AG04450 (cell line): ENCODE data around the gene VENTX. TPM values are rescaled to one million over a fixed set of nuclear protein-coding genes. Genes with fewer than 3 reads are reported as not detected.
"Not testable (repeated sequence)": the region's sequence is repeated elsewhere in the genome, so short reads cannot be mapped to it uniquely, and the experiment has no call there.

Experiments used
- CTCF ChIA-PET: fragments of 300-600, 350-600 bp; formaldehyde crosslinking; extraction: SDS; loops from one replicate; lab custom pipeline; 2022; ENCODE audit warnings: antibody characterized with exemption, inconsistent platforms; lab: Charles Lee
- POLR2A ChIA-PET: fragments of 350-600 bp; formaldehyde crosslinking; extraction: SDS; loops from one replicate; lab custom pipeline; 2021; ENCODE audit warnings: antibody characterized with exemption, inconsistent platforms; lab: Yijun Ruan, JAX
- DNase-seq: peaks from one replicate; pipeline ENCODE4 v3.0.0-alpha.2; 2011; ENCODE audit warnings: low read depth, low spot score
- H3K27ac ChIP-seq: one replicate; pipeline ENCODE4 v1.5.1; 2012; ENCODE audit warnings: low read depth, low read length, control low read depth
- H3K27me3 ChIP-seq: one replicate; pipeline ENCODE4 v1.6.0; 2012; ENCODE audit warnings: low read length; ENCODE audit not compliant: control insufficient read depth, insufficient read depth
- H3K4me3 ChIP-seq: 2 replicates; pipeline ENCODE4 v1.5.1; 2011; ENCODE audit warnings: mild to moderate bottlenecking, low read depth, low read length, control low read depth
- H3K9me3 ChIP-seq: 2 replicates; pipeline ENCODE4 v1.5.1; 2012; ENCODE audit warnings: low read length; ENCODE audit not compliant: control insufficient read depth, insufficient read depth
- CTCF ChIP-seq: IDR thresholded peaks from 2 replicates; pipeline ENCODE4 v1.5.1; 2011; ENCODE audit warnings: low read depth, low read length, control low read depth, inconsistent platforms
- polyA plus RNA-seq: library from polyadenylated mRNA; depleted of rRNA; stranded (reverse); fragments of >200 nt; gene quantifications from 2 replicates; pipeline ENCODE4 v1.2.3, GENCODE V29; 2011

VENTX gene
- polyA plus RNA-seq, 1 experiment, result not detected

GRCh38 chr10:133263674-133264073 lies 26.0 kb downstream of the VENTX start:
- POLR2A ChIA-PET, result no interaction called here
- no peak overlapping the region for H3K4me3 ChIP-seq
- DNase-seq, result no peak
- no peak overlapping the region for H3K27ac ChIP-seq
- no peaks in the 10 kb centered on the region for H3K27me3 ChIP-seq
- CTCF ChIA-PET, result interaction anchor here (1.0 to 1.2 kb wide), 2 partner anchors 66 to 120 kb away, joined by 4 to 6 read pairs; no protein-coding TSS in a partner anchor
- TF ChIP-seq CTCF, result no peak
- no peaks in the 10 kb centered on the region; the same call in 1 of the 2 replicates for H3K9me3 ChIP-seq

- POLR2A ChIA-PET, result no interaction called here
- CTCF ChIA-PET, result interaction anchor here (1.2 kb wide), 1 partner anchor 121 kb away, joined by 4 read pairs; no protein-coding TSS in a partner anchor
- no peak overlapping the region for H3K4me3 ChIP-seq
Observed at GRCh38 chr10:133264461-133264860, 26.8 kb downstream of the VENTX start.

GRCh38 chr10:133265052-133265451 lies 27.4 kb downstream of the VENTX start:
- POLR2A ChIA-PET, H3K27ac ChIP-seq, CTCF ChIA-PET, H3K4me3 ChIP-seq, H3K27me3 ChIP-seq, DNase-seq, H3K9me3 ChIP-seq: not testable (repeated sequence)

More at GRCh38 chr10:133264461-133264860, 26.8 kb downstream of the VENTX start:
- Histone ChIP-seq H3K27ac (no peak overlapping the region), H3K9me3 (no peaks in the 10 kb centered on the region; the same call in 1 of the 2 replicates), H3K27me3 (no peaks in the 10 kb centered on the region)
- TF ChIP-seq CTCF, result no peak
- no peak for DNase-seq

- ChIA-PET CTCF (no interaction called here), POLR2A (no interaction called here)
- Histone ChIP-seq H3K9me3 (no peaks in the 10 kb centered on the region; the same call in 1 of the 2 replicates), H3K27ac (no peak overlapping the region), H3K4me3 (no peak overlapping the region), H3K27me3 (no peaks in the 10 kb centered on the region)
- DNase-seq, result no peak
- no peak for TF ChIP-seq CTCF
Observed at GRCh38 chr10:133266056-133266795, 28.6 kb downstream of the VENTX start.

GRCh38 chr10:133267293-133267692 lies 29.6 kb downstream of the VENTX start:
- ChIA-PET POLR2A (no interaction called here), CTCF (interaction anchor here (0.7 kb wide), 1 partner anchor 62 kb away, joined by 3 read pairs; no protein-coding TSS in a partner anchor)
- Histone ChIP-seq H3K27me3 (no peaks in the 10 kb centered on the region), H3K27ac (no peak overlapping the region), H3K9me3 (no peaks in the 10 kb centered on the region; the same call in 1 of the 2 replicates), H3K4me3 (no peak overlapping the region)
- DNase-seq, result no peak
- no peak for TF ChIP-seq CTCF
